NCI-H226 (cell line): ENCODE data around the gene ANKRD10.

ENCODE experiments used
- DNase-seq: peaks from one replicate; pipeline ENCODE4 v3.0.0-alpha.2; 2015

Gene ANKRD10

GRCh38 chr13:110885516-110885915 lies 29.4 kb downstream of the ANKRD10 start:
- no peak for DNase-seq

- no peak for DNase-seq
These were observed 30.4 kb downstream of the ANKRD10 start for GRCh38 chr13:110884517-110884916.

DNA sequence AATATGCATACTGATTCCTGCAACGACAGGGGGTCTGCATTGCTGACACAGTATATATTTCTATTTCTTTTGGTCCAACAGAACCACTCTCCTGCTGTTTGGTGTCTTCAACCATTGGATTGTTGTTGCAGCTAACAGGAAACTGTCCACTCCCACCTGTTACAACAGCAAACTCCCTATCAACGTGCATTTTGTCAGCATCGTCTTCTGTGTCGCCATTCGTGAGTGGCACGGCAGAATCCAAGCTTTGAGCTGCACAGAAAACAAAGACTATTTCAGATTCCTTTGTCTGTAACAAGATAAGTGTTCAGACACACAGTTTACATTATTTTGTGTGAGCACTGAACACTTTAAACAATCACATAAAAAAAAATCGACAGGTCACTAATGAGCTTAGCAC lies 31.3 kb downstream of the ANKRD10 start:
- DNase-seq = no peak

- DNase-seq = no peak
These were observed 31.9 kb downstream of the ANKRD10 start for GRCh38 chr13:110882972-110883371.

DNA sequence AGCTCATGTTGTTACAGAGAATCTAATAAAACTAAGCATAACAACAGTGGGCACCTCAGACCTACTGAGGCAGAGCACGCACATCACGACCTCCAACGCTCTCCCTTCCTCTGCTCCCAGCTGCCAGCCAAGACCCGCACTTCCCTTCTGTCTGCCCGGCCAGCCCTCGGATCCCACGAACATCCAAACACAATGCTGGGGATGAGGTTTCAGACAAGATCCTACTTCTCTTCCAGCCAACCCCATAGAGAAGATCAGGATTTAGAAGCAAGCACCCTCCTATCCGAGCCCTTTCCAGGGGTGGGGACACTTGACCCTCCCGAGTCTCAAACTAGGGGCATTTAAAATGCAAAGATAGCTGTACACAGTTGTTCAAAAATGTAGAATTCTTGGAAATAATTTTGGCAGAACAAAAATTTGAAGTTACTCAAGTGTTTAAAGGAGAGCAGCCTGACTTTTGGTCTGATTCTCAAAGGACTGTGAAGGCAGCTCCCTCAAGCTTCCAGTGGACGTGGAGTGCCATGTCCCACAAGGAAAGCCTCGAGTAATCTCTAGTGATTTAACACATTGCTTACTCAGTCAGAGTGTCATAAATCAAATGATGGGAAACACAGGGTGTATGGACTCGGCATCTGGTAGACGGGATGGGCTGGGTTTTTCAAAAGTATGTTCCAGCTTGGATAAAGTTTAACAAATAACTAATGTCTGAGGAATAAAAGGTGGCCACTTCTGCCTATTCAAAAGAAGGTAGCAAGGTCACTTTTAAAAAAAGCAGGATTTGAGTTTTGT lies 32.8 kb downstream of the ANKRD10 start:
- no peak for DNase-seq

- no peak for DNase-seq
These were observed 34.2 kb downstream of the ANKRD10 start for GRCh38 chr13:110880627-110881026.

DNA sequence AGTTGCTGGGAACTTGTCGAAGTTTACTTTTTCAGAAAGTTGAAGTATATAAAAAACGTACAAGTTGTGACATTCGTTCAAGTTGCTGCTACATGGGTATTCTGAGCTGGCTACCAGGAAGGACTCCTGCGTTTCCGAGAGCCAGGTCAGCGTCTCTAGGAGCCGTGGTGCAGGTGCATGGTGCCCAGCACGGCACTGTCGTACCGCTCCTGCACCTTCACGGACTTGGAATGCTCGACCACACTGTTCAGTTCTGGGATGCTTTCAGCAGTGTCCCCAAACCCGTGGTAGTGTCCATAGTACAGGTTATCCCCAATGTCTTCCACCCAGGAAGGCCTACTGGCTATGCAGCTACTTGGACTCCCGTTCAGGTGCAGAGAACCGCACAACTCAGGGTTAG lies 35.4 kb downstream of the ANKRD10 start:
- no peak for DNase-seq

- DNase-seq = no peak
These were observed 37.1 kb downstream of the ANKRD10 start for GRCh38 chr13:110877737-110878258.

- DNase-seq = no peak
These were observed 38.3 kb downstream of the ANKRD10 start for GRCh38 chr13:110876609-110877008.

- no peak for DNase-seq
These were observed 39.6 kb downstream of the ANKRD10 start for GRCh38 chr13:110875241-110875640.

DNA sequence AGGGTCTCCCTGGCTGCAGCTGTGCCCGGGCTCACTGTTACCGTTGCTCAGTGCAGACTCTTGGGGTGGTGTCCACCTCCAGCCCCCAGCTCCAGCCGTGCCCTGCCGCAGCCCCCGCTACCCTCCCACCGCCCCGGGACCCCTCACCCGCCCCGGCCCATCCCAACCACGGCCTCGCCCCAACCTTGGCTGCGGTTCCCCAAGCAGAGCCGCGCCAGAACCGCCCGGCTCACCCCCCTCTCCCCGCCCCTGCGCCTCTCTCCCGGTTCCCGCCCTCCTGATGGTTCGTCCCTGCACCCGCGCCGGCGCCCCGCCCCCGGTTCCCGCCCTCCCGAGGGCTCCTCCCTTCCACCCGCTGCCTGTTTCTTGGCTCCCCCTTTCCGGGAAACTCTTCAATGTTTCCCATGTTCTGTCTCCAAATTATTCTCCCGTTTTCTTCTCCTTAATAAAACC lies 40.3 kb downstream of the ANKRD10 start:
- peak; percentile 62 for DNase-seq

GRCh38 chr13:110873639-110874507 lies 41.0 kb downstream of the ANKRD10 start:
- no peak for DNase-seq

DNA sequence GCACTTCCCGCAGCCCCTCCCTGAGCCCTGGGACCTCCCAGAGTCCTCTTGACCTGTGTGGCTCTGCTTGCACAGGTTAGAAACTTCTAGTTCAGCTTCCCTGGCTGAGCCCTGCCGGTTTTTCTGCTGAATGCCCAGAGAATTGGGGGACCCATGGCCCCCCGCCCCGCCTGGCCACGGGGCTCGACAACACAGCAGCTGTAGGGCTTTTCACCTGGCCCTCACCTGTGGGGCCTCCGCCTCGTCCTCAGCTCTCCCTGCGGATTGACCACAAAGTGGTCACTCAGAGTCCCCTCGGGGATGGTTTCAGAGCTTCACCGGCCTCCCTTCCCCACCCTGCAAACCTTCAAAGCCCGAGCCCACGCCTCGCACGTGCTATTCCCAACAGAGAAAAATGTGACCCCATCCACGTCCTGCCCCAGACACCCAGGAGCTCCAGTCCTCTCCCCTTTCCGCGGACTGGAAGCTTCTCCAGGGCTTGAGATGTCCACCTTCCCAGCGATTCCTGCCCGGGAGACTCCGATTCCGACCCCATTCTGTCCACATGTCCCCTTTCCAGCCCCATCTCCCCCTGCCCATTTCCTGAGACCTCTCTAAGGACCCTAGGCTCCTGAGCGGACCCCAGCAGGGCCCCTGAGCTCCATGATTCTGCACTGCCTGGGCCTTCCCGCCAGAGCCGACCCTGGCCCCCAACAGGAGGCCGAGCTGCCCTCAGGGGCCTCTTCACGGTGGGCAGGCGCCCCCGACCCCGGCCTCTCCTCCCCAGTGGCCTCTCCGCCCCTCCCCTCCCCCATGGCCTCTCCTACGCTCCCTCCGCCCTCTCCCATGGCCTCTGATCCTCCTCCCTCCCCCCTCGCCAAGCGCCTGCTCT lies 41.9 kb downstream of the ANKRD10 start:
- no peak for DNase-seq

DNA sequence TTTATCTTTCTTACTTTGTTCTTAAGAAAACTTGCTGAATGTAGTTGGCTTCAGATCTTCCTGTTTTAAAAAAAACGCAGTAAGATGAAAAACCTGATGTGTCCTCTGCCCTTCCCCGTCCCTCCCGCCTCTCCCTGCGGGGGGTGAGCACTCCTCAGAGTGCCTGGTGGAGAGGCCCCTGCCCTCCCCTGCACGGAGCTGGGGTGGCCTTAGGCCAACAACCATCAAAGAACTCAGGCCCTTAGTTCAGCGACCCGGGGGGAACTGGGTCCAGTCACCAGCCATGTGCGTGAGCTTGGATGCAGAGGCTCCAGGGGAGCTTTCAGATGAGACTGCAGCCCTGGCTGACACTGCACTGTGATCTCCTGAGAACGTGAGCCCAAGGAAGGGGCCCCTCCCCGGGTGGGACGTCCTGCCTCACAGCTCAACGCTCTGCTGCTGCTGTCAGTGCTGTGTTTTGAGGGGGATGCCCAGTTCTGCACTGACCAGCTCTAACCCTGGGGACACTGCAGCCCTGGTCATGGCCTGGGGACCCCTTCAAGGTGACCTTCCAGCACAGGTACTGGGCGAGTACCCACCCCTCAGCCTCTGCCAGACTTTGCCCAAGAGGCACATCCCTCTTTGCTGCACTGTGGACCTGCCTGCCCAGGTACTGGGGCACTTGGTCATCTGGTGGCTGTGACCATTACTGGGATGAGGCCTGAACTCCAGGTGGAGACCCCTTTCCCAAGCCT lies 42.7 kb downstream of the ANKRD10 start:
- no peak for DNase-seq

- peak; percentile 99 for DNase-seq
These were observed 44.8 kb downstream of the ANKRD10 start for GRCh38 chr13:110869805-110870706.

DNA sequence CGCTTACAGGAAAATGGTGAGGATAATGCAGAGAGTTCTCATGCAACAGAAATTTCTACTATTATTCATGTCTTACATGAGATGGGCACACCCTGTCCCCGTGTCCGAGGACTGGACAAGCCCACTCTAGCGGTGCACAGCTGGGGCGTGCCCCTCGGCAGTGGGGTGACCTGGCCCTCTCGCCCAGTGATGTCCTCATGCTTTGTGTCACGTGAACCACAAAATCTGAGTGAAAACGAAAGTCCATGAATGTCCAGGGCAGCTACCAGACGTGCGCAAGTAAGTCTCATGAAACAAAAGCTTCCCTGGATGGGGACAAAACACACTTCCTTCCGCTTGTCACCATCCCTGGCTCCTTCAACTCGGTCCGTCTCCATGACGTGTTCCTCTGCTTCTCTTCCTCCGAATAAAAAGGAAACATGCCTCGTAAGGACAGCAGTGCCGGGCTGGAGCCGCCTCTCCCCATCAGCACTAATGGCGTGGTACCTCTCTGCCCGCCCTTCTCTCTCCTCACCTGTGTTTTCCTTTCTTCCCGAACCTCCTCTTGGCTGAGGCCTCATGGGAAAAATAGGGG lies 45.6 kb downstream of the ANKRD10 start:
- DNase-seq = no peak

DNA sequence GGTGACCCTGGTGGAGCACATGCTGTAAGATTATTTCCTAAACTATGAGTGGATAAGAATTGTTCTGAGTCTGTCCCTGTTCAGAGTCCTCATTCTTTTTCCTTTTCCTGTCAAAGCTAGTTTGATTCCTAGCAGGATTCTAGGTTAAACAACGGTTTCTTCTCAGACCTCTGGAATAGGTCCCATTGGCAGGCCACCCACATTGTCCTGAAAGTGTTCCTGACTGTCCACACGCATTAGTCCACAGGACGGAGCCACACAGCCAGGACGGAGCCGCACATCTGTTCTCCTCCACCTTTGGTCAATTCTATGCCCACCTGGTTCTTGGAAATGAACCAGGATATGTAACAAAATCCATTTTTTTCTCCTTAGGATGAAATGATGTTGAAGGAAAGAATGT lies 46.1 kb downstream of the ANKRD10 start:
- no peak for DNase-seq

DNA sequence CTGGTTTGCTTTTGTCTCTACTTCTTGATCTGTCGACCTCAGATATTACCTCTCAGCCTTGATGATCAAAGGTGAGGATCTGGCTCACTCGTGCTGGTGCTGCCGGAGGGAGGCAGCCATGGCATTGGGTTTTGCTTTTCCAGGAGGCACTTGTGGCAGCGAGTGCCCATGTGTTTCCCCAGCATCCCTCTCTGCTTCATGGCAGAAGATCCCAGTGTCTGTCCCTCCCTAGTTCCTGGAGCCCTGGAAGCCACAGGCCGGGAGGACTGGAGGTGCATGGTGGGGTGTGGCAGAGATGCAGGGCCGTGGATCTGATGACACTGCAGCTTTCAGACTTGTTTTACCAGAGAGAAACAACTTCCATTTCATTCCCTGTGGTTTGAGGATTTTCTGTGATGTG lies 47.5 kb downstream of the ANKRD10 start:
- DNase-seq = no peak

- no peak for DNase-seq
These were observed 48.2 kb downstream of the ANKRD10 start for GRCh38 chr13:110866491-110867170.

GRCh38 chr13:110863685-110864084 lies 51.2 kb downstream of the ANKRD10 start:
- no peak for DNase-seq
